T-helper 9 cell (primary cell): ENCODE data around the gene SVOPL.

Experiments
- DNase-seq: peaks from one replicate; pipeline ENCODE4 v3.0.0-alpha.2; 2020

Gene SVOPL

GRCh38 chr7:138553805-138554204 is 147.4 kb downstream of the SVOPL start:
- DNase-seq, result no peak

- no peak for DNase-seq
Measured at GRCh38 chr7:138551102-138551501, 150.1 kb downstream of the SVOPL start.

GRCh38 chr7:138550337-138550736 is 150.8 kb downstream of the SVOPL start:
- DNase-seq, result no peak

- DNase-seq, result no peak
Measured at GRCh38 chr7:138549082-138549481, 152.1 kb downstream of the SVOPL start.

GRCh38 chr7:138546829-138547228 is 154.3 kb downstream of the SVOPL start:
- no peak for DNase-seq

- DNase-seq, result no peak
Measured at GRCh38 chr7:138546064-138546619, 155.0 kb downstream of the SVOPL start.

GRCh38 chr7:138545123-138545522 is 156.0 kb downstream of the SVOPL start:
- no peak for DNase-seq
